ENCODE data around the gene LHB.
"Not testable (repeated sequence)": the region's sequence is repeated elsewhere in the genome, so short reads cannot be mapped to it uniquely, and the experiment has no call there.

LHB gene

GRCh38 chr19:49038557-49039276, 21.8 kb upstream of the LHB start:
- not testable (repeated sequence) for DNase-seq (ENCODE audit: low read depth in 3 of 3, low spot score in 1 of 3)

GRCh38 chr19:49038111-49038510, 21.2 kb upstream of the LHB start:
- DNase-seq (ENCODE audit: low read depth in 3 of 3, low spot score in 1 of 3), result not testable (repeated sequence)

- not testable (repeated sequence) for DNase-seq (ENCODE audit: low read depth in 3 of 3, low spot score in 1 of 3)
These were observed 19.9 kb upstream of the LHB start, which contains the start of gene CGB1 for GRCh38 chr19:49036815-49037214. Gene CGB1, minus strand, starts transcription at chr19:49036895. Its CDS starts 184 bp downstream, at chr19:49036711.

DNA sequence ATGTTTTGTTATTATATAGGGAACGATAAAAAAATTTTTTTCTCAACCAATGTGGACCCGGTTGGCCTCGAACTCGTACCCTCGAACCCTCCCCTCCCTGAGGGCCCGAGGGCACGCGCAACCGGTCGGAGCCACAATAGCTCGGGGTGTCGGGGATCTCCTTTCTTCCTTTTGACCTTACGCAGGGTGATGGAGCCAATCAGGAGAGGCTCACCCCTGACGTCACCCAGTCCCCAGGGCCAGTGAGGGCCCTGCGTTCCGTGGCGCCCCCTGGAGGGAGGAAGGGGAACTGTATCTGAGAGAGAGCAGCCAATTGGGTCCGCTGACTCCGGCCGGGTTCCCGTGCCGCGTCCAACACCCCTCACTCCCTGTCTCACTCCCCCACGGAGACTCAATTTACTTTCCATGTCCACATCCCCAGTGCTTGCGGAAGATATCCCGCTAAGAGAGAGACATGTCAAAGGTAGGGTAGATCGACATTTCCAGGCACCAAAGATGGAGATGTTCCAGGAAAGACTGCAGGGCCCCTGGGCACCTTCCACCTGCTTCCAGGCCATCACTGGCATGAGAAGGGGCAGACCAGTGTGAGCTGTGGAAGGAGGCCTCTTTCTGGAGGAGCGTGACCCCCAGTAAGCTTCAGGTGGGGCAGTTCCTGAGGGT, 14.9 kb upstream of the LHB start, which contains the start of gene CGB2:
Gene CGB2, plus strand, starts transcription at position 249 of the 660 bp plus-strand sequence. Its CDS starts 206 bp downstream, at position 455.
- not testable (repeated sequence) for DNase-seq (ENCODE audit: low read depth in 3 of 3, low spot score in 1 of 3)

GRCh38 chr19:49030323-49030722, 13.4 kb upstream of the LHB start:
- not testable (repeated sequence) for DNase-seq (ENCODE audit: low read depth in 3 of 3, low spot score in 1 of 3)

GRCh38 chr19:49029749-49030148, 12.9 kb upstream of the LHB start:
- DNase-seq (ENCODE audit: low read depth in 3 of 3, low spot score in 1 of 3), result not testable (repeated sequence)

DNA sequence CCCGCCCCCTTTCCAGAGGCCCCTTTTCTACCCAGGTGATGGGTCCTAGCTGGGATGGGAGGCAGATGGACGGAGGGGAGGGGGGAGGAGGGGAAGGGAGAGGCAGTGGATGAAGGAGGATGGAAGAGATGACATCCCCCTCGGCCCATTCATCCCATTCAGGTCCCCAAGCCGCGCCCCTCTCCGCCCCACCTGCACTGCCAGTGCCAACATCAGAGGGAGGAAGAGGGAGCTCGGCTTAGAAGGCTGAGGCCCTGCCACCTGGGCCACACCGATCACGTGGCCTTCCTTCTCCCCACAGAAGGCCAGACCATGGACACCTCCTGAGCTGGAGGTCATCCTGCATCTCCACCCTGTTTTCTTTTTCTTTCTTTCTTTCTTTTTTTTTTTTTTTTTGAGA, 11.8 kb upstream of the LHB start:
- not testable (repeated sequence) for DNase-seq (ENCODE audit: low read depth in 3 of 3, low spot score in 1 of 3)

DNA sequence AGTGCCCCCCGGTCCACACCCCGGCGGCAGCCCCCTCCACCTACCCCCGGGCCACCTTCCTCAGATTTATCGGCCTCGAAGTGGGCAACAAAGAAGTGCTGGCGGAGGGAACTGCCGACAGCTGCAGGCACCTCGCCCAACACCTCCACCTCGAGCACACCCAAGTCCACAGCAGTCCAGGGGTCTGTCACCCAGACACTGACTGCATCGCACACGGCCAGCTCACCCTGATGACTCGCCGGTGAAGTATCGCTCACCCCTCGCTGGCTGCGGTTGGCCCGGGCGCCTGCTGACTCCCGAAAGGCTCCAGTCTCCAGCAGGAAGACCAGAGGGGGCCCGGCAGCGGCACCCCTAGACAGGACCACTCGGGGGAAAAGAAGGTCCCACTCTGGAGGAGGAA, 8.7 kb upstream of the LHB start:
- not testable (repeated sequence) for DNase-seq (ENCODE audit: low read depth in 3 of 3, low spot score in 1 of 3)

DNA sequence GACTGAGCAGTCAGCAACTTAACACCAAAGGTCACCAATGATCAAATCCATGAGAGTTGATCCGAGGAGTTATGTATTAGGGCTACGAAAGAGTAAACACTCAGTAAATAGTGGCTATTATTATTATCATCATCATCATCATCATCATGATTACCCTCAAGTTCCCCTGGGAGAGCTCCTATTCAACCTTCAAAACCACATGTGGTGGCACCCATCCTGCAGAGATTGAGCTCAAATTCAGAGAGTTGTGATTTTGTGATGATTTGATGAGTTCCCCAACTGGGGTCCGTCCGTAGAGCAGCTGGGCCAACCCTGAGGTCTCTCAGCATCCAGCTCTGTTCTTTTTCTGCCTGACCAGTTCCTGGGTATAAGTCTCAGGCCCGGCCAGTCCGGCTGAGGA, 8.2 kb upstream of the LHB start:
- DNase-seq (ENCODE audit: low read depth in 3 of 3, low spot score in 1 of 3), result not testable (repeated sequence)

DNA sequence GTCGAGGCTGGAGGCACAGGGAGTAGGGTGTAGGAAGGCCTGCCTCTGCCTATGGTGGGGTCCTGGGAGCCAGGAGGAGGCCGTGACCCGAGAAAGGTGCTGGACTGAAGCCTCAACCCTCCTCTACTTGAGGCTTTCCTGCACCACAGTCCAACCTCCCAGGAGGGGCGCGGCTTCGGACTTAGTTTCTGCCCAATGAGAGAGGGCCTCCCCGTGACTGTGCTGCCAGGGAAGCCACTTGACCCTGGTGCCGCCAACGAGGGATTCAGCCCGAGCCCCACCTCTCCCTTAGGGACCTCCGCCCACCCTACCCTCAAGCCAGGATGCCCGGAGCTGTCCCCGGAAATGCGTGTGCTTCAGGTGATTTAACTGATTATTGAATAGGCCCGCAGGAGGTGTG, 7.3 kb upstream of the LHB start, which contains the start of gene CGB3:
Gene CGB3, minus strand, starts transcription at position 101 of the 400 bp plus-strand sequence. CDS start 362 bp downstream, outside the sequence.
- DNase-seq (ENCODE audit: low read depth in 3 of 3, low spot score in 1 of 3), result not testable (repeated sequence)

DNA sequence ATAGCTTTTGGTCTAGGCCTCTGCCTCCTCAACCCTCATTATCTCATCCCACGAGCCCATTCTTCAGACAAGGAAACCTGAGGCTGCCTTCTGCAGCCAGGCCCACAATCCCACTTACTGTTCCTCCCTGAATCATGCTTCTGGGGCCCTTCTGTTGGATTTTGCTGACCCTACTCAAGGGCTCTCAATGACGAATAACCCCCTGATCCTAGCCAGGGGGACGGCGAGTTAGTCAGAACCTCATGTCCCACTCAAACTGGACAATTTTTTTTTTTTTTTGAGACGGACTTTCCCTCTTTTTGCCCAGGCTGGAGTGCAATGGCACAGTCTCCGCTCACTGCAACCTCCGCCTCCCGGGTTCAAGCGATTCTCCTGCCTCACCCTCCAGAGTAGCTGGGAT, 5.2 kb upstream of the LHB start:
- DNase-seq (ENCODE audit: low read depth in 3 of 3, low spot score in 1 of 3), result no peak

DNA sequence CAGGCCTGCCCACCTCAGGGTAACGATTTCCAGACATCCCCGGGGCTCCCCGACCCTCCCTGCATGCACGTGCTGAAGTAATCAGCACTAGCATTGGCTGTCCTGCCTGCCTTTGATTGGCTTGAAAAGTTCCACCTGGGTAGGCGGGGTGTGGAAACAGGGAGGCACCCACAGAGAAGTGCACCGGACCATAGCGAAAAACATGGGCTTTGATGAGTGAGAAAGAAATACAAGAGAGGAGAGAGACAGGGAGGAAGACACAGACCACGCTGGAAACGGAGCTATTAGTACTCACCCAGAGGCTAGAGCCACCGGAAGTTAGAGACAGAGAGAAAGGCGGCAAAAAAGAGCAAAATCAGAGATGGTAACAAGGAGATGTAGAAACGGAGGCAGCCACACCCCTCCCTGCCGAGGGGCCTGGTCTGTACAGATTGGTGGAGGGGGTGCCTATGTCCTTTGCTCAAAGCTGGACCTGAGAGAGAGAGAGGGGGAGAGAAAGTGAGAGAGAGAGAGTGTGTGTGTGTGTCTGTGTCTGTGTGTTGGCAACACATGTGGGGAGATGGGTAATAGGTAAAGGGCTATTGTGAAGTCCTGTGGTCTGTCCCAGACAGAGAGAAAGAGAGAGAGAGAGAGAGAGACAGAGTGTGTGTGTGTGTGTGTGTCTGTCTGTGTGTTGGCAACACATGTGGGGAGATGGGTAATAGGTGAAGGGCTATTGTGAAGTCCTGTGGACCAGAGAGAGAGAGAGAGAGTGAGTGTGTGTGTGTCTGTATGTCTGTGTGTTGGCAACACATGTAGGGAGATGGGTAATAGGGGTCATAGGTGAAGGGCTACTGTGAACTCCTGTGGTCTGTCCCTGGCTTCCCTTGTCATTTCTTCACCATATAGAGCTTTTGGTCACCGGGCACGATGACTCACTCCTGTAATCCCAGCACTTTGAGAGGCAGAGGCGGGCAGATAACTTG, 4.3 kb upstream of the LHB start:
- no peak for DNase-seq (ENCODE audit: low read depth in 3 of 3, low spot score in 1 of 3)

GRCh38 chr19:49020342-49020741, 3.5 kb upstream of the LHB start:
- DNase-seq (ENCODE audit: low read depth in 3 of 3, low spot score in 1 of 3), result no peak

- peak in 2 of 3 donors; percentile 33 to 58 for DNase-seq (ENCODE audit: low read depth in 3 of 3, low spot score in 1 of 3)
These were observed 2.5 kb upstream of the LHB start for GRCh38 chr19:49019242-49019932.

DNA sequence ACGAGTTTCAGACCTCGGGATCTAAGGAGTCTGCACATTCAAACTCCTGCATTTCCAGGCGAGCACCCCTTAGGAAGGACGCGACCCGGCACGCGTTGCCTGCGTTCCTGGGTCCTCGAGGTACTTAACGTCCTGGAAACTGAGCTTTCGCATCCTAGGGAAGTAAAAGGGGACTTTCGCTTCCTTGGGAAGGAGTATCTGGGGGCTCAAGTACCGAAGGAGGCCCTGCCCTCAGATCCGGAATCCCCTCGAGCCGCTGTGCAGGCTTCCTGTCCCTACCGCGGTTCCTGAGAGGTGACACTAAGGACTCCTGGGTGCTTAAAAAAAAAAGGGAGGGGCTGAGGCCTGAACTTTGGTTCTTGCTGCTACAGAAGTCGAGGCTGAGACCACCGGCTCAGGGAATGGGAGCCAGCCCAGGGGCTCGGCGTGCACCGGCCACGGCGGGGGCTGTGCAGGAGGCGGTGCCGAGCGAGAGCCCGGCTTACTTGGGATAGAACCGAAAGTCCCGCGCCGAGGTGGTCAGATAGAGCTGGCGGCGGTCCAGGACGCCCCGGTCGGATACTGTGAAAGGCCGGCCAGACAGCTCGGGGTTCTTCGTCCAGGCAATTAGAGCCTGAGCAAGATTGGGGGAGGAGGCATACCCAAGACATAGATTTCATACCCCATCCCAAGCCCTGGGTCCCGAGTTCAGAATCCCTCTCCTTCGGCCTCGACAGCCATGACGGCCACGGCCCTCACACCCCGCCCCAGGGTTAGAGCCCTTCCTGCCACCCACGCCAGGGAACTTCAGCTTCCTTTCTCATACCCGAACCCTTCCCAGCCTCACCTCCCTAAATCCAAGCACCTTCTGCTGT, 1.7 kb upstream of the LHB start:
- not testable (repeated sequence) for DNase-seq (ENCODE audit: low read depth in 3 of 3, low spot score in 1 of 3)

DNA sequence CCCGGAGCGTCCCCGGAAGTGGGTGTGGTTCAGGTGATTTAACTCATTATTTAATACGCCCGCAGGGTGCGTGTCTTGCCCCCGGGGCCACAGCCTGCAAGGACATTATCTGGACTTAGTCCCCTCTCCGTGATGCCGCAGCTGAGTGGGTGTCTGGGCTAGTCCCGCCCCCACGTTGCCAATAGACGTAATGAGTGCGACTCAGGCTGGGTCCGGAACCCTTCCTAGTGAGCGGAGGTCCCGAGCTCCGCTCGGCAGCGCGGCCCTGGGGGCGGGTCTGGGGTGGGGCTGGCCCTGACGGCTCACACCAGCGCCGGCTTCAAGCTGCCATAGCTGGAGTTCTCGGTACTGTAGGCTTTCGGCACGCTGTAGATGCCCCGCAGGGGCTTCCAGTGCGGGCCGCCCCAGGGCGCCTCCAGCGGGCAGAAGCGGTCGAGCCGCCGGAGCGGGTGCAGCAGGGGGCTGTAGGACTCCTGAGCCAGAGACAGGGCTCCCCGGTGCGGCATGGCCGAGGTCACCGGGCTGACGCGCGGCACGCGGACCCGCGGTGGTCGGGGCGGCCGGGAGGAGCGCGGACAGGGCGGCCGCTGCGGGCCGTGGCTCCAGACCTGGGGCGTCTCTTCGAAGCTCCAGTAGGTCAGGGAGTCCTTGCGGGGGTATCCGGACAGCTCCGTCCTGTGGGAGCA, 918 bp upstream of the LHB start:
- DNase-seq (ENCODE audit: low read depth in 3 of 3, low spot score in 1 of 3), result peak; percentile 13 to 53 (median 41)

GRCh38 chr19:49016067-49016839, 638 bp downstream of the LHB start:
- DNase-seq (ENCODE audit: low read depth in 3 of 3, low spot score in 1 of 3), result no peak

GRCh38 chr19:49014870-49015255, 2.0 kb downstream of the LHB start:
- DNase-seq (ENCODE audit: low read depth in 3 of 3, low spot score in 1 of 3), result no peak
